K562 (cell line): ENCODE data around the gene ZNF488. TPM values are rescaled to one million over a fixed set of nuclear protein-coding genes. Genes with fewer than 3 reads are reported as not detected.
A peak's percentile ranks its signal among the peaks of the same experiment; 100 is the strongest.

Experiments
- ATAC-seq: fragments of 200-7000 bp; cut with Tn5 transposase; 3 replicates; pipeline ENCODE4 v1.9.1; 2020; ENCODE audit warnings: moderate library complexity
- BruUV-seq: library from RNA; stranded (reverse); fragments of 400-500 nt; replicated peaks from 2 replicates; lab custom pipeline; 2021; lab: Mats Ljungman, UMichigan
- CTCF ChIA-PET: fragments of 300-600 bp; formaldehyde crosslinking; extraction: SDS; loops from one replicate; lab custom pipeline; 2021; ENCODE audit warnings: low intra/inter-chr PET ratio; lab: Yijun Ruan, JAX
- POLR2A ChIA-PET: fragments of 300-600, 350-650 bp; sonication (Branson Sonifier 250); formaldehyde crosslinking; extraction: SDS; loops from one replicate; lab custom pipeline; 2021; ENCODE audit warnings: antibody characterized with exemption, inconsistent platforms; lab: Yijun Ruan, JAX
- DNase-seq, 4 experiments: peaks; one replicate each; pipeline versions ENCODE4 v3.0.0 to v3.0.0-alpha.2; 2011 to 2018; ENCODE audit warnings: low spot score in 3 of 4, mixed read lengths in 3 of 4; ENCODE audit errors: extremely low read depth in 1 of 4
- FAIRE-seq: peaks from 2 replicates; lab custom pipeline; 2011; peaks lifted over from hg19 to GRCh38; lab: Jason Lieb, UNC
- H2AFZ ChIP-seq: 2 replicates; pipeline ENCODE4 v1.6.0; 2011; ENCODE audit warnings: low read depth, low read length, control low read depth, inconsistent platforms
- H3K27ac ChIP-seq: fragments of 200-600 bp; 3 replicates; pipeline ENCODE4 v1.8.0; 2011; ENCODE audit warnings: low read depth, mild to moderate bottlenecking, control low read depth, inconsistent platforms, low read length, moderate library complexity, mixed read lengths; ENCODE audit errors: extremely low read depth
- H3K27me3 ChIP-seq, 2 experiments: fragments of 300-600 bp in 1 of 2; 2 replicates in 1 of 2; 3 replicates in 1 of 2; pipeline versions ENCODE4 v1.6.0 to v1.8.0; 2011; ENCODE audit warnings: inconsistent platforms in 2 of 2, low read length in 2 of 2, mild to moderate bottlenecking in 1 of 2, mixed read lengths in 1 of 2, moderate library complexity in 1 of 2; ENCODE audit not compliant: control insufficient read depth in 2 of 2, insufficient read depth in 2 of 2
- H3K36me3 ChIP-seq: fragments of 300-600 bp; 3 replicates; pipeline ENCODE4 v1.8.0; 2011; ENCODE audit warnings: mild to moderate bottlenecking, low read length, inconsistent platforms; ENCODE audit not compliant: control insufficient read depth, insufficient read depth
- H3K4me1 ChIP-seq, 2 experiments: fragments of 200-600 bp in 1 of 2; replicated peaks in 1 of 2; 2 replicates in 1 of 2; 3 replicates in 1 of 2; pipeline versions ENCODE4 v1.5.1 to v1.8.0; 2011; ENCODE audit warnings: inconsistent platforms in 2 of 2, low read length in 2 of 2, mild to moderate bottlenecking in 1 of 2, mixed read lengths in 1 of 2, moderate library complexity in 1 of 2; ENCODE audit not compliant: control insufficient read depth in 2 of 2, insufficient read depth in 2 of 2
- H3K4me2 ChIP-seq: 2 replicates; pipeline ENCODE4 v1.6.1; 2011; ENCODE audit warnings: low read length, control low read depth, inconsistent platforms, mixed read lengths; ENCODE audit not compliant: insufficient read depth
- H3K4me3 ChIP-seq: fragments of 200-600 bp; sonication (generic), shearing (Covaris generic); 2 replicates; pipeline ENCODE4 v1.5.1; 2016; ENCODE audit warnings: control low read depth, inconsistent platforms
- H3K79me2 ChIP-seq: fragments of 200-600 bp; 3 replicates; pipeline ENCODE4 v1.8.0; 2011; ENCODE audit warnings: low read length, inconsistent platforms; ENCODE audit not compliant: control insufficient read depth, insufficient read depth
- H3K9ac ChIP-seq, 2 experiments: 2 replicates each; pipeline versions ENCODE4 v1.6.0 to v1.6.1; 2011; ENCODE audit warnings: low read depth in 2 of 2, low read length in 2 of 2, control low read depth in 1 of 2, inconsistent platforms in 1 of 2, mild to moderate bottlenecking in 1 of 2, mixed read lengths in 1 of 2; ENCODE audit not compliant: insufficient read depth in 1 of 2
- H3K9me1 ChIP-seq: one replicate; pipeline ENCODE4 v1.6.0; 2011; ENCODE audit warnings: inconsistent platforms, mild to moderate bottlenecking, low read length, moderate library complexity; ENCODE audit not compliant: control insufficient read depth, insufficient read depth
- H3K9me3 ChIP-seq: replicated peaks from 2 replicates; pipeline ENCODE4 v1.5.1; 2011; ENCODE audit warnings: low read depth, low read length, inconsistent platforms; ENCODE audit not compliant: control insufficient read depth, insufficient read depth
- H4K20me1 ChIP-seq: replicated peaks from 2 replicates; pipeline ENCODE4 v1.6.1; 2011; ENCODE audit warnings: low read length, inconsistent platforms, mixed read lengths; ENCODE audit not compliant: control insufficient read depth, insufficient read depth
- ADNP ChIP-seq: fragments of 200-800 bp; sonication (Bioruptor generic); IDR thresholded peaks from 2 replicates; pipeline ENCODE4 v1.6.1; 2016; ENCODE audit warnings: missing genetic modification characterization, missing compliant biosample characterization
- CEBPB ChIP-seq: fragments of 450-650 bp; IDR thresholded peaks from 2 replicates; pipeline ENCODE4 v1.6.1; 2016; ENCODE audit warnings: missing genetic modification characterization, missing compliant biosample characterization
- FOXJ2 ChIP-seq: fragments of 200-800 bp; sonication (Bioruptor generic); IDR thresholded peaks from 2 replicates; pipeline ENCODE4 v1.6.1; 2016; ENCODE audit warnings: missing genetic modification characterization, missing compliant biosample characterization
- GATAD2B ChIP-seq: fragments of 450-650 bp; IDR thresholded peaks from 2 replicates; pipeline ENCODE4 v1.6.1; 2017; ENCODE audit warnings: mild to moderate bottlenecking, borderline replicate concordance
- MECOM ChIP-seq: fragments of 250-450 bp; sonication (Bioruptor Pico); IDR thresholded peaks from 2 replicates; pipeline ENCODE4 v1.8.0; 2022; ENCODE audit warnings: inconsistent platforms
- NCOA6 ChIP-seq: fragments of 450-650 bp; IDR thresholded peaks from 2 replicates; pipeline ENCODE4 v1.6.1; 2017; ENCODE audit warnings: mild to moderate bottlenecking
- RBM39 ChIP-seq: fragments of 200-400 bp; formaldehyde crosslinking; optimal IDR thresholded peaks from 2 replicates; pipeline ENCODE3; 2018; ENCODE audit warnings: low read depth, low read length
- SP1 ChIP-seq: sonication (generic); formaldehyde crosslinking; IDR thresholded peaks from 2 replicates; pipeline ENCODE4 v1.8.1; 2022; ENCODE audit warnings: mild to moderate bottlenecking, missing genetic modification reagents
- TCFL5 ChIP-seq: fragments of 250-450 bp; sonication (Bioruptor Pico); conservative IDR thresholded peaks from 2 replicates; pipeline ENCODE4 v1.6.1; 2021; ENCODE audit warnings: mild to moderate bottlenecking, moderate library complexity, matching md5 sums
- TEAD1 ChIP-seq, 2 experiments: fragments of 450-650 bp in 1 of 2; sonication (generic) in 1 of 2; formaldehyde crosslinking; IDR thresholded peaks; 2 replicates each; pipeline versions ENCODE4 v1.4.0 to v1.8.0; 2020 to 2022; ENCODE audit warnings: mild to moderate bottlenecking in 2 of 2, missing genetic modification reagents in 1 of 2
- U2AF1 ChIP-seq: fragments of 200-400 bp; formaldehyde crosslinking; optimal IDR thresholded peaks from 2 replicates; pipeline ENCODE3; 2017; ENCODE audit warnings: mild to moderate bottlenecking, low read depth, low read length, moderate library complexity
- ZBTB26 ChIP-seq: fragments of 450-650 bp; formaldehyde crosslinking; IDR thresholded peaks from 2 replicates; pipeline ENCODE4 v1.4.0; 2022; ENCODE audit warnings: missing genetic modification characterization
- WGBS: fragments of 100-300 bp; shearing (Covaris generic); methylation state at CpG from one replicate; pipeline ENCODE4 v1.1.6; 2016; ENCODE audit warnings: low coverage, mixed read lengths; ENCODE audit not compliant: insufficient coverage; ENCODE audit errors: missing lambda C conversion rate; 5-methylcytosine and 5-hydroxymethylcytosine counted together
- in situ Hi-C: fragments of 300-500 bp; cut with MboI; formaldehyde crosslinking; loops from 4 replicates; pipeline ENCODE4 v1.15.0; 2018; ENCODE audit warnings: inconsistent platforms, mixed read lengths
- intact Hi-C: fragments of 100-400 bp; cut with micrococcal nuclease; formaldehyde crosslinking; loops from 2 replicates; pipeline ENCODE4 v1.14.2; 2022
- polyA plus RNA-seq, 8 experiments: library from polyadenylated mRNA; depleted of rRNA in 4 of 8; stranded (reverse) in 5 of 8; unstranded in 3 of 8; fragments of >200 nt; fragmentation: Nextera tagmentation in 2 of 8; fragmentation: Illumina TruSeq in 1 of 8; extraction: Ambion mirVana in 2 of 8; extraction: Trizol in 1 of 8; gene quantifications; 2 replicates each; pipeline versions ENCODE4 v1.2.1 to v1.2.3, GENCODE V29; 2011 to 2014; ENCODE audit warnings: inconsistent platforms in 1 of 8, missing spikeins in 1 of 8
- total RNA-seq, 7 experiments: library from RNA; depleted of rRNA in 6 of 7; stranded (reverse); fragments of >200 nt in 6 of 7; fragmentation: Illumina TruSeq in 2 of 7; extraction: Trizol in 2 of 7; gene quantifications; 2 replicates each; pipeline versions ENCODE4 v1.2.1 to v1.2.3, GENCODE V29; 2011 to 2021; ENCODE audit warnings: low replicate concordance in 1 of 7
- TF ChIP-seq, protein P1 (sequence below): fragments of 250-450 bp; sonication (Bioruptor Pico); IDR thresholded peaks from 2 replicates; pipeline ENCODE4 v1.5.0; 2020; ENCODE audit warnings: mild to moderate bottlenecking
- TF ChIP-seq, protein P2 (sequence below): sonication (generic); formaldehyde crosslinking; IDR thresholded peaks from 2 replicates; pipeline ENCODE4 v1.8.1; 2022; ENCODE audit warnings: missing genetic modification reagents

Gene ZNF488
- total and polyA plus RNA-seq, 9 of the 15 experiments (the other 6 are each of a cell fraction or from before 2014, with no cell fraction given): 0.03 to 0.09 (median 0.05) TPM; not detected in 3

- Histone ChIP-seq H3K9ac (no peak overlapping the region), H2AFZ (no peak overlapping the region), H3K4me1 (peaks cover 16 to 30% of the 10 kb centered on the region in 2 experiments), H3K79me2 (no peaks in the 10 kb centered on the region), H3K27ac (no peak overlapping the region), H3K36me3 (no peaks in the 10 kb centered on the region), H3K9me3 (no peaks in the 10 kb centered on the region), H3K9me1 (no peaks in the 10 kb centered on the region), H3K4me3 (no peak overlapping the region), H3K4me2 (no peak overlapping the region), H4K20me1 (no peaks in the 10 kb centered on the region), H3K27me3 (peaks cover 8 to 28% of the 10 kb centered on the region in 2 experiments; a peak in 4 of 5 replicates)
- intact Hi-C loops: no loop called here
- FAIRE-seq: no peak
- 44% methylated on average over 4 of the region's 4 CpGs for WGBS
- ChIA-PET CTCF (no interaction called here), POLR2A (no interaction called here)
- TF ChIP-seq CEBPB (tag) (peak; percentile 69), RBM39 (no peak)
- TF ChIP-seq, protein P1, sequence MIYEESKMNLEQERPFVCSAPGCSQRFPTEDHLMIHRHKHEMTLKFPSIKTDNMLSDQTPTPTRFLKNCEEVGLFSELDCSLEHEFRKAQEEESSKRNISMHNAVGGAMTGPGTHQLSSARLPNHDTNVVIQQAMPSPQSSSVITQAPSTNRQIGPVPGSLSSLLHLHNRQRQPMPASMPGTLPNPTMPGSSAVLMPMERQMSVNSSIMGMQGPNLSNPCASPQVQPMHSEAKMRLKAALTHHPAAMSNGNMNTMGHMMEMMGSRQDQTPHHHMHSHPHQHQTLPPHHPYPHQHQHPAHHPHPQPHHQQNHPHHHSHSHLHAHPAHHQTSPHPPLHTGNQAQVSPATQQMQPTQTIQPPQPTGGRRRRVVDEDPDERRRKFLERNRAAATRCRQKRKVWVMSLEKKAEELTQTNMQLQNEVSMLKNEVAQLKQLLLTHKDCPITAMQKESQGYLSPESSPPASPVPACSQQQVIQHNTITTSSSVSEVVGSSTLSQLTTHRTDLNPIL (CRISPR knock-in tag): no peak
- BruUV-seq: no TSS peak
- ATAC-seq: no peak
- no peak for DNase-seq
- in situ Hi-C loops: no loop called here
Measured at GRCh38 chr10:47410271-47410670, 26.2 kb upstream of the ZNF488 start.

- H3K36me3 ChIP-seq: no peaks in the 10 kb centered on the region
- in situ Hi-C loops: no loop called here
- FAIRE-seq (no peak), ATAC-seq (no peak), DNase-seq (no peak)
- H4K20me1 ChIP-seq: no peaks in the 10 kb centered on the region
- H3K9me1 ChIP-seq: no peaks in the 10 kb centered on the region
- no peaks in the 10 kb centered on the region for H3K79me2 ChIP-seq
- no peak overlapping the region for H3K4me3 ChIP-seq
- 12% methylated on average over 3 of the region's 3 CpGs for WGBS
- no TSS peak for BruUV-seq
- no peaks in the 10 kb centered on the region for H3K9me3 ChIP-seq
- ChIA-PET CTCF (no interaction called here), POLR2A (no interaction called here)
- intact Hi-C loops: no loop called here
- H3K9ac ChIP-seq: no peak overlapping the region; a peak in 1 of 4 replicates
- peaks cover 8 to 24% of the 10 kb centered on the region in 2 experiments; a peak in 4 of 5 replicates for H3K27me3 ChIP-seq
- H3K27ac ChIP-seq: no peak overlapping the region
- H2AFZ ChIP-seq: no peak overlapping the region
- no peak overlapping the region for H3K4me2 ChIP-seq
- peaks cover 16 to 30% of the 10 kb centered on the region in 2 experiments for H3K4me1 ChIP-seq
- no peak for TF ChIP-seq ADNP (tag)
- TF ChIP-seq GATAD2B: no peak
- no peak for TF ChIP-seq ZBTB26
- no peak for TF ChIP-seq U2AF1
- TF ChIP-seq TEAD1 (CRISPR knock-in tag; IDR thresholded peaks at IDR 0.05): no peak
- TF ChIP-seq TCFL5 (CRISPR knock-in tag): no peak
- TF ChIP-seq, protein P2, sequence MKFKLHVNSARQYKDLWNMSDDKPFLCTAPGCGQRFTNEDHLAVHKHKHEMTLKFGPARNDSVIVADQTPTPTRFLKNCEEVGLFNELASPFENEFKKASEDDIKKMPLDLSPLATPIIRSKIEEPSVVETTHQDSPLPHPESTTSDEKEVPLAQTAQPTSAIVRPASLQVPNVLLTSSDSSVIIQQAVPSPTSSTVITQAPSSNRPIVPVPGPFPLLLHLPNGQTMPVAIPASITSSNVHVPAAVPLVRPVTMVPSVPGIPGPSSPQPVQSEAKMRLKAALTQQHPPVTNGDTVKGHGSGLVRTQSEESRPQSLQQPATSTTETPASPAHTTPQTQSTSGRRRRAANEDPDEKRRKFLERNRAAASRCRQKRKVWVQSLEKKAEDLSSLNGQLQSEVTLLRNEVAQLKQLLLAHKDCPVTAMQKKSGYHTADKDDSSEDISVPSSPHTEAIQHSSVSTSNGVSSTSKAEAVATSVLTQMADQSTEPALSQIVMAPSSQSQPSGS (CRISPR knock-in tag): no peak
- TF ChIP-seq FOXJ2 (tag): no peak
- TF ChIP-seq NCOA6: no peak
- no peak for TF ChIP-seq MECOM (CRISPR knock-in tag)
- no peak for TF ChIP-seq SP1 (CRISPR knock-in tag)
Measured at GRCh38 chr10:47409866-47410256, 25.8 kb upstream of the ZNF488 start.
